Fibroblast of skin of left biceps (primary cell): ENCODE data around the gene CEP164.
"Not testable (repeated sequence)": the region's sequence is repeated elsewhere in the genome, so short reads cannot be mapped to it uniquely, and the experiment has no call there.

Source experiments
- DNase-seq, 2 experiments: peaks; one replicate each; pipeline ENCODE4 v3.0.0-alpha.2; 2013; ENCODE audit warnings: low read depth in 2 of 2

CEP164 gene

DNA sequence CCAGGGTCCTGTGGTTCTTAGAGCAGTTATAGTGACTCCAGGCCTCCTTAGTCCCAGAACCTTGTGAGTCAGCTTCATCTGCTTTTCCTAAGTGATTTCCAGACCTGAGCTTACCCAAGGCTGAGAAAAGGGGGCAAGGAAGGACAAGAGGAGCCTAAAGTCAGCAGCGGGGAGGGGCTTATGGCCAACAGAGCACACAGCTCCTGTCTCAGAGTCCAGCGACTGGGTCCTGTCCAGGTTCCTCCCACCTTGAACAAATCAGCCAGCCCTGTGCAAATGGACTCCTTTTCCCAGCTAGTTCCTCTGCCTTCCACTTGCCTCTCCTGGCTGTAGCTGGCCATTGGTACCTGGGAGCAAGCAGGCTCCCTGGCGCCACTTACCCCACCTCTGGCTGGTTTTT lies 22.5 kb upstream of the CEP164 start:
- no peak for DNase-seq

- DNase-seq, result no peak
Measured at GRCh38 chr11:117309310-117309709, 18.3 kb upstream of the CEP164 start.

GRCh38 chr11:117313091-117313490 lies 14.6 kb upstream of the CEP164 start:
- no peak for DNase-seq

GRCh38 chr11:117313828-117314768 lies 13.6 kb upstream of the CEP164 start:
- DNase-seq, result no peak

GRCh38 chr11:117314840-117315239 lies 12.8 kb upstream of the CEP164 start:
- DNase-seq, result no peak

DNA sequence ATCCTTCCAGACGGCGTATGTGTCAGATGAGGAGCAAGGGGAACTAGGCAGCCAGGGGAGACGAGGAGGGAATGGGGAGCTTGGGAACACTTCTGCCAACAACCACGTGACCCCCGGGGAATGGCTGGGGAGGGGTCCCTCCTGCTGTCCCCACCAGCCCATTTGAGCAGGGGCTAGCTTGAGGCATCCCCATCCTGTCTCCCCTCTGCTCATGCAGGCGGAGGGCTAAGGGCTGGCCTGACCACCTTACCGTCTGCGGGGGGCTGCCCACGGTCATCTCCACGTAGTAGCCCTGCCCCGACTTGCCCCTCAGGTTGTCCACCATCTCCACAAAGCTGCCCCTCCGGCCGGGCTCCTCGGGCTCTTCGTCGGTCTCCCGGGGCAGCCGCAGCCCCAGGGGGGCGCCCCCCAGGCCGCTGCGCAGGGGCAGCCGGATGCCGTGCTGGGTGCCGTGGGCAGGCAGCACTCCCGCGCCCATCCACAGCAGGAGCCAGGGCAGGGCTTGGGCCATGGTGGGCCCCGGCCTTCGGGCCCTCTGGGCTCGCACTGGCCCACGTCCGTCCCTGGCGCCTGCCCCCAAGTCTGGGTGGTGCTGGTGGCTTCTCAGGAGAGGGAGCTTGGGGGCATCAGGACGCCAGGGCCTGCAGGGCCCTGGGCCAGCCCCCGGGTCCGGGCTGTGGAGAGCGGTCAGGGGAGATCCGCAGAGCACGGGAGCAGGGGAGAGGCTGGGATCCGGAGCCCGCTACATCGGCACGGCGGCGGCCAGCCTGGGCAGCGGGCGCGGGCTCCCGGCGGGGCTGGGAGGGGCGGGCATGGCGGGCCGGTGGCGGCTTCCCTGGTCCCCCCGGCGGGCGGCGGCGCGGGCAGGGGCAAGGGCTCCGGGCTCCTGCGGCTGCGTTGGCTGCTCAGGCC lies 12.1 kb upstream of the CEP164 start:
- DNase-seq, result no peak

GRCh38 chr11:117316197-117316961 lies 11.3 kb upstream of the CEP164 start, which contains the start of gene BACE1:
Gene BACE1, minus strand, starts transcription at chr11:117316256. Its CDS starts 461 bp downstream, at chr11:117315795.
- peak; percentile 52 to 59 for DNase-seq

DNA sequence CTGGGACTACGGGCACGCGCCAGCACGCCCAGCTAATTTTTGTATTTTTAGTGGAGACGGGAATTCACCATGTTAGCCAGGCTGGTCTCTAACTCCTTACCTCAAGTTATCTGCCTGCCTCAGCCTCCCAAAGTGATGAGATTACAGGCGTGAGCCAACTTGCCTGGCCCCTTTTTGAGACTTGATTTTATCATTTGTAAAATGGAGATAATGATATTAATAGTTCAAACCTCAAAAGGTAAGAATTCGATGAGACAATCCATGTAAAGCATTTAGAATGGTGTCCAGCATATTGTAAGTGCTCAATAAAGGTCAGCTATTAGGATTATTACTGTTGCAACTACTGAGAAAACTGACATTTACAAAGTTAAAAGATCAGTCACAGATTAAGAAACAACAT lies 8.9 kb upstream of the CEP164 start:
- no peak for DNase-seq

DNA sequence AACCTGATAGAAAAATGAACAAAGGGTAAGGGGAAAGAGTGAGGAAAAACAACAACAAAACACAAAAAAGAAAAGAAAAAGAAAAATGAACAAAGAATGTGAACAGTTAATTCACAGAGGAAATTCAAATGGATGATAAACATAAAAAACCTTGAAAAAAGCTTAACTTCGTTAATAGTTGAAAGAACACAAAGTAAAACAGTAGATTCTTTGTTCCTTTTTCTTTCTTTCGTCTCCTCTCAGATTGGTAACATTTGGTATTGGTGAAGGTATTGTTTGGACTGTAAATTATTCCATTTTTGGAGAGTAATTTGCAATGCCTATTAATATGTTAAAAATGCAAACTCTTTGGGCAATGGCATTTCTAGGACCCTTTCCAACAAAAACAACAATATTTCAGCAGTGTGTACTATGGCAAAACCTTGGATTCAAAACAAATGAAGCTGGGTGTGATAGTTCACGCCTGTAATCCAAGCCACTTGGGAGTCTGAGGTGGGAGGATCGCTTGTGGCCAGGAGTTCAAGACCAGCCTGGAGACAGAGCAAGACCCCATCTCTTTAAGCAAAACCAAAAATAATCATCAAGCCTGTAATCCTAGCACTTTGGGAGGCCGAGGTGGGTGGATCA lies 8.3 kb upstream of the CEP164 start:
- DNase-seq, result peak; percentile 53 to 55

GRCh38 chr11:117327255-117327566 lies 443 bp upstream of the CEP164 start:
- DNase-seq, result not testable (repeated sequence)

- peak in 1 of 2 experiments; percentile 5 for DNase-seq
Measured at GRCh38 chr11:117328375-117329010, 839 bp downstream of the CEP164 start.

DNA sequence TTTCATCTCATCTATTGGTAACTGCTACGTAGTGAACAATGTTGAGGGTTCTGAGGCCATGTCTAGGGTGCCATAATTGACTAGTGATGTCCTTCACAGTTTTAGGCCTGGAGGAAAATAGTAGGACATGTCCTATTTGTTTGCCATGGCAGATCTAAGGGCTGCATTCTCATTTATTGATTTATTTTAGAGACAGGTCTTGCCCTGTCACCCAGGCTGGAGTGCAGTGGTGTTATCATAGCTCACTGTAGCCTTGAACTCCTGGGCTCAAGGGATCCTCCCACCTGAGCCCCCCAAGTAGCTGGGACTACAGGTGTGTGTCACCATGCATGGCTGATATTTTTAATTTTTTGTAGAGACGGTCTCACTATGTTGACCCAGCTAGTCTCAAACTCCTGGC lies 5.2 kb downstream of the CEP164 start:
- no peak for DNase-seq

DNA sequence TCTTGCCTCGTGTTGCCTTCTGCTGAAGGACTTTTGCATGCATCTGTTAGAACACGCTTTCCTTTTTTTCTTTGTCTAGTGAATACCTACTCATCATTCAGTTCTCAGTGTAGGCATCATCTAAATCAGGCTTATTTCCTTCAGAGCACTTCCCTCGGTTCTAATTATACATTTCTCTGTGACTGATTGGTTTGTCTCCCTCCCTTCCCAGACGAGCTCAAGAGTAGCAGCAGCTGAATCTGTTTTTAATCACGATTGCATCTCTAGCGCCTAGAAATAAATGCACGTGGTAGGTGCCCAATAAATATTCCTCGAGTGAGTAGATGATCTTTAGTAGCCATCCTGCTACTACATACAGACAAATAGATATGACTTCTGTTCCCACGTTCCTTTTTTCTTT lies 6.3 kb downstream of the CEP164 start:
- peak; percentile 10 to 20 for DNase-seq

GRCh38 chr11:117334896-117335295 lies 7.2 kb downstream of the CEP164 start:
- DNase-seq, result no peak

DNA sequence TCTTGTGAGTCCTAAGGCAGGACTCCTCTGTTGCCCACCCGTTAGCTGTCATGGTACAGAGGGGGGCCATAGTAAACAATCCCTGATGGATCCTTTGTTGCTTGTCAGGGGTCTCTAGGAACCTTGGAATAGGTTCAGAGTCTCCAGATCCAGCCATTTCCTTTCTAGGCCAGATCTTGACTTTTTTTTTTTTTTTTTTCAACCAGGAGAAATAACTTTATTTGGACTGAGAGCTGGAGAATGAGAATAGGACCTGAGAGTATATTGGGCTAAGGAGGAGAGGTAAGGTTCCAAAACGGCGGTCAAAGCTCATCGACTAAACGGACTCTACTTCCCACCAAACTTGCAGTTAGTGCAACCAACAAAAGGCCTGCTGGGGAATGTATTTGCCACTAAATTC lies 7.7 kb downstream of the CEP164 start:
- DNase-seq, result no peak

GRCh38 chr11:117337076-117337475 lies 9.4 kb downstream of the CEP164 start:
- DNase-seq, result no peak

DNA sequence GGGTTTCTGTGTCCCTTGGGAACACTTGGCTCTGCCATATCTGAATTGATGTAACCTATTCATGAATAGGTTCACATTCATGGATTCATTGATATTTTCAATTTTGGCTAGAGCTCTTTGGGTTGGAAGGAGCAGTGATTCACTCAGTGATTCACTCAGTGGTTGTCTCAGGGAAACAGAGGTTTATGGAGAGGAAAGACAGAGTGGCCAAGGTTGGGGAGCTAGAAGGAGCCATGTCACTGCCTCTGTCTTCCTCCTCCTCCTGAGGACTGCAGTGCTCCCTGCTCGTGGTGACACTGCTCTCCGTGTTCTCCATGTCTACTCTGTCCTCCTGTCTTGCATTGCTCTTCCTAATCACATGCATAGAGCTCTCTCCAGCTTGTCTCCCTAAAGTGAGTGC lies 17.4 kb downstream of the CEP164 start:
- DNase-seq, result no peak

DNA sequence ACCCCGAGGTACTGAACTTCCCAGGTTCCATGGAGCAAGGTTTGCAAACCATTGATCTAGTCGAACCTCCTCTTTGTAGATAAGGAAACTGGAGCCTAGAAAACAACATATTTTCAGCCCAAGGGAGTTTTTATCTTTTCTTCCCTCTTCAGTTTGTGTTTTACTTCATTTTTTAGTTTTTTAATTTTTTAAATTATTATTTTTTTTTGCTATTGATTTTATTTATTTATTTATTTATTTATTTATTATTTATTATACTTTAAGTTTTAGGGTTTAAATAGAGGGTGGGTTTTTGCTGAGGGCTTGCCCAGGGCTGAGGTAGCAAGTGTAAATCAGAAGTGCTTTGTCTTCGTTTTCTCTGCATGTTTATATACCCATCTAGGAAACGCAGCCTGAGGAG lies 26.9 kb downstream of the CEP164 start:
- DNase-seq, result no peak

- DNase-seq, result no peak
Measured at GRCh38 chr11:117356126-117356890, 28.7 kb downstream of the CEP164 start.

DNA sequence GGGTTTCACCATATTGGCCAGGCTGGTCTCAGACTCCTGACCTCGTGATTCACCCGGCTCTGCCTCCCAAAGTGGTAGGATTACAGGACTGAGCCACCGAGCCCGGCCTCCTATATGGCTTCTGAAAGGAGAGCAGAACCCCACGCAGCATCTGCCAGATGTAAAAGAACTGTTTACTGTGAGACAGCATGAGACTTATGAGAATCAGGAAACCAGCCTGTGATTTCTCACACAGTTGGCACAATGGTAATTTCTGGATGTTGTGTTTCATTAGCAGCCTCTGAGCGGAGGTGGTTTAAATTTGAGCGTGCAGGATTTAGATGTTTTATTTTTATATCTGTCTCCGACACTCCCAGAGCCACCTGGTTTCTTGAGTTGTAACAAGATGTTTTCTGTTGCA lies 33.8 kb downstream of the CEP164 start:
- DNase-seq, result no peak
